Endothelial cell of umbilical vein (primary cell): Measurements from ENCODE around the gene GALNT14.

Source experiments
- EZH2 ChIP-seq: IDR thresholded peaks from 2 replicates; pipeline ENCODE4 v1.6.1; 2012; ENCODE audit warnings: borderline replicate concordance, low read depth, mild to moderate bottlenecking, moderate library complexity, low read length, inconsistent platforms; ENCODE audit not compliant: severe bottlenecking
- MYC ChIP-seq: IDR thresholded peaks from one replicate; pipeline ENCODE4 v1.6.1; 2011; ENCODE audit warnings: mild to moderate bottlenecking, low read depth, low read length

GRCh38 chr2:31078011-31078410 is 60.2 kb downstream of the GALNT14 start:
- no peak for TF ChIP-seq MYC
- no peak for TF ChIP-seq EZH2
